T-cell (primary cell): Measurements from ENCODE around the gene TTYH3. TPM values are rescaled to one million over a fixed set of nuclear protein-coding genes. Genes with fewer than 3 reads are reported as not detected.
"Not testable (repeated sequence)": the region's sequence is repeated elsewhere in the genome, so short reads cannot be mapped to it uniquely, and the experiment has no call there.

Experiments used
- ATAC-seq, 4 experiments: fragments of 200-7000 bp in 3 of 4; fragments of 150-1000 bp in 1 of 4; cut with Tn5 transposase; replicated peaks in 1 of 4; 1 replicate in 3 of 4; 2 replicates in 1 of 4; pipeline ENCODE4 v1.10.0; 2021; ENCODE audit warnings: moderate library complexity in 3 of 4, mild to moderate bottlenecking in 2 of 4, moderate number of reproducible peaks in 1 of 4
- CTCF ChIA-PET, 2 donors: fragments of 300-600 bp; sonication (Branson Sonifier 250); formaldehyde crosslinking; loops; one replicate each; lab custom pipeline; 2022; ENCODE audit warnings: antibody characterized with exemption in 2 of 2; lab: Charles Lee
- POLR2A ChIA-PET, 2 donors: fragments of 300-600 bp; sonication (Branson Sonifier 250); formaldehyde crosslinking; loops; one replicate each; lab custom pipeline; 2022; ENCODE audit warnings: antibody characterized with exemption in 2 of 2; lab: Charles Lee
- DNase-seq, 35 experiments: peaks; one replicate each; pipeline versions ENCODE4 v3.0.0 to v3.0.0-alpha.2; 2013 to 2023
- H3K27ac ChIP-seq: one replicate; pipeline ENCODE4 v1.5.1; 2013; ENCODE audit warnings: low read length
- H3K27me3 ChIP-seq, 2 experiments: replicated peaks in 1 of 2; 1 replicate in 1 of 2; 2 replicates in 1 of 2; pipeline versions ENCODE4 v1.6.1 to v1.7.0; 2013; ENCODE audit warnings: low read length in 1 of 2, mixed read lengths in 1 of 2; ENCODE audit not compliant: control insufficient read depth in 2 of 2, insufficient read depth in 2 of 2; ENCODE audit errors: extremely low read depth in 1 of 2
- H3K36me3 ChIP-seq, 2 donors: 1 replicate in 1 of 2; 2 replicates in 1 of 2; pipeline versions ENCODE4 v1.6.1 to v1.7.0; 2013; ENCODE audit warnings: low read length in 1 of 2; ENCODE audit not compliant: control insufficient read depth in 2 of 2, insufficient read depth in 1 of 2; ENCODE audit errors: extremely low read depth in 1 of 2
- H3K4me1 ChIP-seq, 2 experiments: 1 replicate in 1 of 2; 2 replicates in 1 of 2; pipeline versions ENCODE4 v1.6.1 to v1.7.0; 2013; ENCODE audit warnings: low read length in 2 of 2, mixed read lengths in 1 of 2; ENCODE audit not compliant: insufficient read depth in 2 of 2, control insufficient read depth in 1 of 2; ENCODE audit errors: extremely low read depth in 1 of 2
- H3K4me3 ChIP-seq, 2 donors: 1 replicate in 1 of 2; 2 replicates in 1 of 2; pipeline versions ENCODE4 v1.5.1 to v1.7.0; 2013; ENCODE audit warnings: mild to moderate bottlenecking in 2 of 2, low read length in 1 of 2, moderate library complexity in 1 of 2; ENCODE audit not compliant: control insufficient read depth in 1 of 2; ENCODE audit errors: extremely low read depth in 1 of 2
- H3K9me3 ChIP-seq: 2 replicates; pipeline ENCODE4 v1.7.0; 2013
- H3K27ac Mint-ChIP-seq, 2 donors: one replicate each; pipeline ENCODE4 v1.8.0; 2020 to 2021; ENCODE audit warnings: mild to moderate bottlenecking in 2 of 2, mixed read lengths in 2 of 2
- H3K27me3 Mint-ChIP-seq, 2 donors: one replicate each; pipeline ENCODE4 v1.8.0; 2021 to 2022; ENCODE audit warnings: mixed read lengths in 2 of 2
- H3K36me3 Mint-ChIP-seq: one replicate; pipeline ENCODE4 v1.8.0; 2021; ENCODE audit warnings: mixed read lengths
- H3K4me1 Mint-ChIP-seq, 3 donors: one replicate each; pipeline ENCODE4 v1.8.0; 2020 to 2022; ENCODE audit warnings: mixed read lengths in 3 of 3, mild to moderate bottlenecking in 1 of 3
- H3K4me3 Mint-ChIP-seq, 3 donors: one replicate each; pipeline ENCODE4 v1.8.0; 2020 to 2022; ENCODE audit warnings: mild to moderate bottlenecking in 3 of 3, mixed read lengths in 3 of 3, moderate library complexity in 3 of 3
- H3K9me3 Mint-ChIP-seq, 3 donors: one replicate each; pipeline ENCODE4 v1.8.0; 2020 to 2022; ENCODE audit warnings: mixed read lengths in 3 of 3
- WGBS: methylation state at CpG from one replicate; pipeline ENCODE4 v1.1.5; 2013; ENCODE audit warnings: missing lambda C conversion rate; ENCODE audit not compliant: insufficient coverage; 5-methylcytosine and 5-hydroxymethylcytosine counted together
- total RNA-seq, 35 experiments: library from RNA in 6 of 35; stranded (reverse) in 6 of 35; fragments of 120-200 nt in 1 of 35; gene quantifications; one replicate each; pipeline versions ENCODE4 v1.2.1 to v1.2.4 and lab custom pipeline; 2013 to 2026

Gene TTYH3
- total RNA-seq, 5 donors from 2014 or later (not counting 1 experiment from before 2014, with no cell fraction given) = 11.5 to 17.7 (median 14.5) TPM

GRCh38 chr7:2606539-2606936, 25.2 kb upstream of the TTYH3 start:
- Mint-ChIP-seq H3K4me1 (peaks cover 5 to 14% (median 9%) of the 10 kb centered on the region in 3 donors), H3K27ac (no peak overlapping the region), H3K4me3 (no peak overlapping the region), H3K36me3 (peaks cover 6% of the 10 kb centered on the region), H3K27me3 (no peaks in the 10 kb centered on the region), H3K9me3 (no peaks in the 10 kb centered on the region)
- POLR2A ChIA-PET = no interaction called here
- Histone ChIP-seq H3K4me1 (peaks cover 0 to 8% of the 10 kb centered on the region in 2 experiments), H3K27me3 (peaks cover 0 to 2% of the 10 kb centered on the region in 2 experiments), H3K9me3 (no peaks in the 10 kb centered on the region), H3K27ac (no peak overlapping the region), H3K4me3 (no peak overlapping the region), H3K36me3 (no peaks in the 10 kb centered on the region)
- DNase-seq (no peak), ATAC-seq (no peak)
- 90% methylated on average over 16 of the region's 16 CpGs for WGBS
- CTCF ChIA-PET = no interaction called here

GRCh38 chr7:2607122-2607922, 24.5 kb upstream of the TTYH3 start:
- WGBS = 88% methylated on average over 15 of the region's 26 CpGs
- H3K27me3 Mint-ChIP-seq = no peaks in the 10 kb centered on the region

GRCh38 chr7:2607923-2608904, 23.6 kb upstream of the TTYH3 start:
- no peak overlapping the region for H3K4me3 ChIP-seq
- Mint-ChIP-seq H3K36me3 (peaks cover 3% of the 10 kb centered on the region), H3K4me3 (peak overlapping the region in 1 of 3 donors; percentile 65), H3K9me3 (no peaks in the 10 kb centered on the region), H3K27me3 (no peaks in the 10 kb centered on the region), H3K27ac (no peak overlapping the region), H3K4me1 (peaks cover 5 to 14% (median 7%) of the 10 kb centered on the region in 3 donors)
- CTCF ChIA-PET = interaction anchor here in 1 of 2 donors (0.5 to 1.5 kb wide), 4 partner anchors 37 to 152 kb away, joined by 3 to 6 read pairs (median 4); no protein-coding TSS in a partner anchor
- H3K27me3 ChIP-seq = peaks cover 0 to 2% of the 10 kb centered on the region in 2 experiments
- no peak overlapping the region for H3K27ac ChIP-seq
- 80% methylated on average over 26 of the region's 37 CpGs for WGBS
- no peaks in the 10 kb centered on the region for H3K9me3 ChIP-seq
- no peak for DNase-seq
- POLR2A ChIA-PET = interaction anchor here in 1 of 2 donors (0.5 kb wide), 1 partner anchor 34 kb away, joined by 7 read pairs; no protein-coding TSS in a partner anchor
- ATAC-seq = no peak
- no peaks in the 10 kb centered on the region for H3K36me3 ChIP-seq
- H3K4me1 ChIP-seq = peaks cover 0 to 8% of the 10 kb centered on the region in 2 experiments

More at GRCh38 chr7:2607122-2607922, 24.5 kb upstream of the TTYH3 start:
- no peak overlapping the region for H3K27ac Mint-ChIP-seq
- ATAC-seq = no peak
- no peak for DNase-seq
- H3K36me3 Mint-ChIP-seq = peaks cover 3% of the 10 kb centered on the region
- H3K9me3 Mint-ChIP-seq = no peaks in the 10 kb centered on the region
- no peak overlapping the region for H3K27ac ChIP-seq
- ChIA-PET CTCF (no interaction called here), POLR2A (no interaction called here)
- H3K27me3 ChIP-seq = peaks cover 0 to 2% of the 10 kb centered on the region in 2 experiments
- no peak overlapping the region for H3K4me3 ChIP-seq
- peaks cover 5 to 14% (median 9%) of the 10 kb centered on the region in 3 donors for H3K4me1 Mint-ChIP-seq
- peaks cover 0 to 8% of the 10 kb centered on the region in 2 experiments for H3K4me1 ChIP-seq
- no peaks in the 10 kb centered on the region for H3K9me3 ChIP-seq
- no peak overlapping the region for H3K4me3 Mint-ChIP-seq
- no peaks in the 10 kb centered on the region for H3K36me3 ChIP-seq

- H3K27me3 Mint-ChIP-seq = no peaks in the 10 kb centered on the region
- peaks cover 0 to 8% of the 10 kb centered on the region in 2 experiments for H3K4me1 ChIP-seq
- H3K4me1 Mint-ChIP-seq = peaks cover 5 to 14% (median 7%) of the 10 kb centered on the region in 3 donors
- DNase-seq (peak in 13 of 35 experiments; percentile 6 to 43 (median 19)), ATAC-seq (peak; percentile 44 to 90 (median 50))
- CTCF ChIA-PET = interaction anchor here (0.5 to 1.5 kb wide), 6 partner anchors 36 to 255 kb away, joined by 3 to 6 read pairs (median 3); no protein-coding TSS in a partner anchor
- H3K9me3 ChIP-seq = no peaks in the 10 kb centered on the region
- H3K36me3 Mint-ChIP-seq = peaks cover 3% of the 10 kb centered on the region
- H3K27me3 ChIP-seq = peaks cover 0 to 2% of the 10 kb centered on the region in 2 experiments
- H3K4me3 Mint-ChIP-seq = peak overlapping the region in 1 of 3 donors; percentile 65
- 11% methylated on average over 8 of the region's 14 CpGs for WGBS
- H3K36me3 ChIP-seq = no peaks in the 10 kb centered on the region
- no peak overlapping the region for H3K27ac Mint-ChIP-seq
- H3K4me3 ChIP-seq = no peak overlapping the region
- no peaks in the 10 kb centered on the region for H3K9me3 Mint-ChIP-seq
- no peak overlapping the region for H3K27ac ChIP-seq
- POLR2A ChIA-PET = no interaction called here
Observed at GRCh38 chr7:2608921-2609411, 22.8 kb upstream of the TTYH3 start.

GRCh38 chr7:2609646-2610045, 22.1 kb upstream of the TTYH3 start:
- WGBS = 93% methylated on average over 3 of the region's 6 CpGs
- H3K27ac Mint-ChIP-seq, H3K27ac ChIP-seq, H3K4me3 ChIP-seq, ATAC-seq, H3K9me3 Mint-ChIP-seq, H3K27me3 ChIP-seq, H3K9me3 ChIP-seq, H3K36me3 Mint-ChIP-seq, DNase-seq, POLR2A ChIA-PET, H3K4me3 Mint-ChIP-seq, H3K36me3 ChIP-seq, H3K4me1 ChIP-seq, H3K27me3 Mint-ChIP-seq: not testable (repeated sequence)
- CTCF ChIA-PET = interaction anchor here (0.6 to 1.5 kb wide), 3 partner anchors 101 to 256 kb away, joined by 3 to 6 read pairs (median 5); no protein-coding TSS in a partner anchor
- H3K4me1 Mint-ChIP-seq = peaks cover 5 to 14% (median 7%) of the 10 kb centered on the region in 3 donors
